Putamen (tissue), 1 donor: ENCODE measurements around the gene RNF208.
A peak's percentile ranks its signal among the peaks of the same experiment; 100 is the strongest.

Source experiments
- DNase-seq: peaks from one replicate; pipeline ENCODE4 v3.0.0-alpha.2; 2016; ENCODE audit warnings: low spot score

Gene RNF208

GRCh38 chr9:137227853-137228505, 5.9 kb upstream of the RNF208 start:
- no peak for DNase-seq

- no peak for DNase-seq
These were observed 5.2 kb upstream of the RNF208 start, which contains the start of gene RNF224 for GRCh38 chr9:137227054-137227852. RNF224 (plus strand) TSS chr9:137227502; CDS start chr9:137228336, 834 bp downstream.

GRCh38 chr9:137226338-137227053, 4.5 kb upstream of the RNF208 start:
- DNase-seq = no peak

GRCh38 chr9:137225699-137226331, 3.8 kb upstream of the RNF208 start:
- no peak for DNase-seq

GRCh38 chr9:137224830-137225694, 3.0 kb upstream of the RNF208 start, which contains the start of gene CYSRT1:
CYSRT1 (plus strand) TSS chr9:137225174; CDS start chr9:137225622, 448 bp downstream.
- DNase-seq = no peak

GRCh38 chr9:137223078-137223970, 1.3 kb upstream of the RNF208 start:
- DNase-seq = peak; percentile 97

DNA sequence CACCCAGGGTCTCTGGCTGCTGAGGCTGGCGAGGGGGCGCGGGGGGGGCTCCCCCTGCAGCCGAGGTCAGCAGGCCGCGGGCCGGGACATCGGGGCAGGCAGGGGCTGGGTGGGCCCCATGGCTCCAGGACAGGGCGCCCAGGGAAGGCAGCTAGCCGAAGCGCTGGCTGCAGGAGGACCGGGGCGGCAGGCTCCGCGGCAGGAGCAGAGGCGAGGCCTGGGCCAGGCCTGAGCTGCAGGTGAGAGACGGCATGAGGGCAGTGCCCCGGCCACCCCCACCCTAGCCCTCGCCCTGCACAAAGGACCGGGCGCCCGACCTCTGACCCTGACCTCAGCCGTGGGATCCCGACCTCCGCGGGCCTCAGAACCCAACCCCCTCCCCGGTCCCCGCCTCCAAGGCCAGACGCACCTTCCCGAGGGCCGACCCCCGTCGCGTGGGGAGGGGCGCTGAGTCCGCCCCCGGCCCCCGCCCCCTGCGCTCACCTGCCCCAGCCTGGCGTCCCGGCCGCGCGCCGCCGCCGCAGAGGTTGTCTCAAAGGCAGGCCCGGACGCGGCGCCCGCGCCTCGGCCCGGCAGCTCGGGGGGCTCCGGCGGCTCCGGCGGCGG, 431 bp downstream of the RNF208 start:
- no peak for DNase-seq

DNA sequence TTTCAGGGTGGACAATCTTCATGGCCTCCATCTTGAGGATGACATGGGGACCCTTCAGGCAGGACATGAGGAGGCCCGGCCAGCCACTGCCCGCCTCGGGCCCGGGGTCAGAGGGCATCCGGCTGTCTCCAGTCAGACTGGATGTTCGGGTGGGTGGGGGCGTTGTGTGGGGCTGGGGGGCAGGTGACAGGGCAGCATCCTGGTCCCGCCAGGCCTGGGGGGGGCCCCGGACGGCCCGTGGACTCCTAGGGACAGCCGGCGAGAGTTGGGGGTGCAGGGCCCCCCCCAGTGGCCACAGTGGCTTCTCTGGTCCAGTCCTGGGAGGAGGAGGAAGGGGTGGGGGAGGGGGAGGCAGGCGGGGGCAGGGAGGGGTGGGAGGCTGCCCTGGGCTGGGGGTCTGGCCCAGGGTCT, 940 bp downstream of the RNF208 start:
- no peak for DNase-seq

DNA sequence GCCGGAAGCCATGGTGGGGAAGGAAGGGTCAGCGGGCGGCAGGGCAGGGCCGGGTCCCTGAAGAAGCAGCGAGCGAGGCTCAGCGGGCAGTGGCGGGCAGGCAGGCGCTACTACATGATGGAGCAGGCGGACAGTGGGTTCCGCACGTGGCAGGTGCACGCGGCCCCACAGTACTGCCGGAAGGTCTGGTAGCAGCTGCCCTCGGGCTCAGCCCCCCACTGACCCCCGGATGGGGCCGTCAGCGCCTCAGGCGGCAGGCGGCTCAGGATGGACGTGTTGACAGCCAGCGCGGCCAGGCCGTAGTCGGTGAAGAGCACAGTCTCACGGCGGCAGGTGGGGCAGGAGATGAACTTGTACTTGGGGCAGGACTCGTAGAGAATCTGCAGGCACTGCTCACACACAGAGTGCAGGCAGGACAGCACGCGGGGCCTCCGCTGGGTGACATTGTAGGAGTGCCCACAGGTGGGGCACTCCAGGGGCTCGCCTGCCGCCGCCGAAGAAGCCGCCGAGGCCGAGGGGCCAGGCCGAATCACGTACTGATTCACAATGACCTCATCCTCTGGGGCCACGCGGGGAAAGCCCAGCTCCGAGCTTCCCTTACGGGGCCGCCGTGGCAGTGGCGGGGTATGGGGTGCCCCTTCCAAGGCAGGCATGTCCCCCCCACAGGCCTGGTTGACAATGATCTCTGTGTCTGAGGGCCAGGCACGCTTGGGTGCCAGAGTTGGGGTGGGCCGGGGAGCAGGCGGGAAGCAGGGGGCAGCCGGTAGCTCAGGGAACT, 1.5 kb downstream of the RNF208 start:
- DNase-seq = no peak

GRCh38 chr9:137219757-137220316, 2.2 kb downstream of the RNF208 start:
- no peak for DNase-seq

GRCh38 chr9:137218754-137219271, 3.2 kb downstream of the RNF208 start:
- no peak for DNase-seq

DNA sequence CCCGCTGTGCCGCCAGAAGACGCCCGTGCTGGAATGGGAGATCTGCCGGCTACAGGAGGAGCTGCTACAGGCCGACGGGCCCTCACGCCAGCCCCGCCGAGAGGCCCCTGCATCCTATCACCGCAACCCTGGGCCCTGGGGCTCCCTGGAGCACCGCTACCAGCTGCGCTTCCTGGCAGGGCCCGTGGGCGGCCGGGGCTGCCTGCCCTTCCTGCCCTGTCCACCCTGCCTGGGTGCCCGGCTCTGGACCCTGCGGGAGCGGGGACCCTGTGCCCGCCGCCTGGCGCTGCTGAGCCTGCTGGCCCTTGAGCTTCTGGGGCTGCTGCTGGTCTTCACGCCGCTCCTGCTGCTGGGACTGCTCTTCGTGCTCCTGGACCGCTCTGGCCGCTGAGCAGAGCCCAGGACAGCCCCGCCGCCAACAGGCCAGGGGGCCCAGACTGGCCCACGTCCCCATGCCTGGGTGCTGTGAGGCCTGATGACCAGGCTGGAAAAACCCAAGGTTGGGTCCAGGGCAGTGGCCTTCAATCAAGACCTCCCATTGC, 3.8 kb downstream of the RNF208 start:
- DNase-seq = no peak

DNA sequence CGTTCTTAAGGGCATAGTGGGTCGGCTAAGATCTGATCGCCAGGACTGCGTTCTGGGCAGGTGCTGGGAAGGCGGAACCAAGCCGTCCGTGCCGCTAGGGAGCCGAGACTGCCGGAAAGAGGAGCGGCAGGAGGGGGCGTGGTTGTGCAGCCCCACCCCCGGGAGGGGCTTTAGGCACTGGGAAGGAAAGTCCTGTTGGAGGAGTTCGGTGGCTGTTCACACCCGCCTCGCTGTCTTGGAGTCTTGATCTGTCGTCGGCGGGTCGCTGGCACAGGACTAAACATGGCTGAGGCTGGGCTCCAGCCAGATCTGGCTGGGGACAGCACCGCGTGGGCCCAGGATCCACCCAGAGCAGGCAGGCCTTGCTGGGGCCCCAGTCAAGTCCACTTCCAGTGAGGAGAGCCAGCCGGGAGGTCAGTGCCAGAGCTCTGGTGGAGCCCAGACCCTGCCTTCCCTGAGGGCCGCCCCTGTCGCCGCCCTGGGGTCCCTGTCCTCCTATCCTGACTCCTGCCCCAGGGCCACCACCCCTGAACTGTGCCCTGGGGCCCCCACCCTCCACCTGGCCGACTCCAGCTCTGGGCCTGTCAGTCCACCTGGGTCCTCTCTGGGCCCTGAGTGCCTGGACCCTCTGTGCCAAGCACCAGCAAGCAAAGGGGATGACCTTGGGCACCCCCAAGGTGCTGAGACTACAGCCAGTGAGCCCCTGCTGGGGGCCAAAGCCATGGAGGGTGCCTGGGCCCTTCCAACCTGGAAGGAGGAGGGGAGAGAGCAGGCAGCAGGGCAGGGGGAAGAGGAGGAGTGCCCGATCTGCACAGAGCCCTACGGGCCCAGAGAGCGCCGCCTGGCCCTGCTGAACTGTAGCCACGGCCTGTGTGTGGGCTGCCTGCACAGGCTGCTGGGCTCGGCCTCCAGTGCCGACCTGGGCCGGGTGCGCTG, 4.5 kb downstream of the RNF208 start:
- DNase-seq = no peak

GRCh38 chr9:137216188-137216965, 5.7 kb downstream of the RNF208 start:
- DNase-seq = no peak

- no peak for DNase-seq
These were observed 6.6 kb downstream of the RNF208 start for GRCh38 chr9:137215196-137215986.
